Measurements from ENCODE around the gene OR51B6.
"Not testable (repeated sequence)": the region's sequence is repeated elsewhere in the genome, so short reads cannot be mapped to it uniquely, and the experiment has no call there.

The OR51B6 gene

GRCh38 chr11:5364214-5364613 is 12.9 kb downstream of the OR51B6 start:
- DNase-seq (ENCODE audit: low spot score) (peak; percentile 90), FAIRE-seq (peak; percentile 39)

- FAIRE-seq, result not testable (repeated sequence)
Observed at GRCh38 chr11:5366365-5366764, 15.1 kb downstream of the OR51B6 start.

GRCh38 chr11:5366856-5367255 is 15.5 kb downstream of the OR51B6 start:
- peak; percentile 58 for DNase-seq (ENCODE audit: low spot score)
- FAIRE-seq, result no peak

More at GRCh38 chr11:5366365-5366764, 15.1 kb downstream of the OR51B6 start:
- not testable (repeated sequence) for DNase-seq (ENCODE audit: low spot score)

DNA sequence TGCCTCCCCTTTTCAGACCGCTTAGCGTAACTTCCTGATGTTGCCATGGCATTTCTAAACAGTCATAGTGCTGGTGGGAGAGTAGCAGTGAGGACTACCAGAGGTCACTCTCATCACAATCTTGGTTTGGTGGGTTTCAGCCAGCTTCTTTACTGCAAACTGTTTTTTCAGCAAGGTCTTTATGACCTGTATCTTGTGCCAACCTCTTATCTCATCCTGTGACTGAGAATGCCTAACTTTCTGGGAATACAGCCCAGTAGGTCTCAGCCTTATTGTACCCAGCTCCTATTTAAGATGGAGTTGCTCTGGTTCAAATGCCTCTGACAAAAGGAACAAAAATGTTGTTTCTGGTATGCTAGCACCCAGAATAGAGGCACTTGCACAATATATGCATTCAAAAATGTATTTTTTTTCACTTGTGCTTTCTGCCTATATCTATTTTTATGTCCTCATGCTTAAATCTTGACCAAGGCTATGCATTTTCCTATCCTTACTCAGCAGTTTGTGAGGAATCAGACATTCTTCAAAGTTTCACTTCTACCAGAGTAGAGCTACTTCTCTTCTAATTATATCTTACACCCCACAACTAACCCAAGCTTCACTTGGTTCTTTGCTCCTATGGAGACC is 16.3 kb downstream of the OR51B6 start:
- no peak for FAIRE-seq
- DNase-seq (ENCODE audit: low spot score), result peak; percentile 26

DNA sequence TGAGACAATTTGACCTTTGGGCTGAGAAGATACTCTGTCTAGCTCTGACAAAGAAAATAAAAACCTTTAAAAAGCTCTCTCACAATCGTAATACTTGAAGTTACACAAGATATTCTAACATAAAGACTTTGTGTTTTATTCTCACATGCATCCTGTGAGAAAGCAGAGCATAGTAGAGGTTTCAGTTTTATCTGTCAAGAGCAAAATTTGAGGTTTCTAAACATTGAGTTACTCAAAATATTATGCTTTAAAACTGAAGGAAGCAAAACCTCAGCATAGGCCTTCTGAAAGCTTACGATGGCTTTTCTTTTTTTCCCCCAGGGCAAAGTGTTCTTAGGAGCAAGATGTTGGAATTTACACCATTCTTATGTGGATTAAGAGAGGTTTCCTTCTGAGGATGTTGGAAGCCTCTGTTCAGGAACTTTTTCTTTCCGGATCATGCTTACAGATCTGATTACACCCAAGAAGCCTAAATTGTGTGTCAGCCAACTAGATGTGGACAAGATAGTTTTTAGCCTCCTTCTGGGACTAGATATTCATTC is 17.3 kb downstream of the OR51B6 start:
- no peak for FAIRE-seq
- no peak for DNase-seq (ENCODE audit: low spot score)

GRCh38 chr11:5369789-5370188 is 18.5 kb downstream of the OR51B6 start:
- FAIRE-seq, result no peak

DNA sequence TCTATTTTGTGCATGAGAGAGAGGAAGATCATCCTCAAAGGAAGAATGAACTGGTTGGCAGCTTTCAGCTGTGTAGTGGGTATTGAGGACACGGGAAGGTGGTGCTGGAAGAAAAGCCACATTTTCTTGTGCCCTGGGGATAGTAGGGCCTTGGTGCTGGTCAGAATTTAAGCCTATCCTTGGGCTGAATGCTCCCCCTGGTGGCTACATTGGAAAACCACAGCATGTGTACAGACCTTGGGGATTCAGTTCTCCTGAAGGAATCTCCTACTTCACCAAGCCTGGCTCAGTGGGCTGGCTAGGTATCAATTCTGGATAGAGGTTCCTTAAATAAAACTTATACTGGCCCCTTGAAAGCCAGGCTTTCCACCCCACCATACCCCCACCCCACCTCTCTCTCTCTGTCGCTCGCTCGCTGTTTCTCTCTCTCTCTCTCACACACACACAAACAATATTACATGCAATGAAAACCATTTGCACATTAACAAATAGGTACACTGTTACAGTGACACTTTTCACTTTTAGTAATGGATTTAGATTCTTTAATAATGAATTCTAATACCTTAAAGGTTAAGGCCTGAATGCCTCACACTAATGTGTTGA is 29.5 kb downstream of the OR51B6 start:
- DNase-seq (ENCODE audit: low spot score) (peak; percentile 22), FAIRE-seq (no peak)

More at GRCh38 chr11:5369789-5370188, 18.5 kb downstream of the OR51B6 start:
- DNase-seq (ENCODE audit: low spot score), result peak; percentile 11

GRCh38 chr11:5383576-5383975 is 32.3 kb downstream of the OR51B6 start, which contains the start of gene OR51M1:
Gene OR51M1 (plus strand): TSS chr11:5383812. CDS start chr11:5389399, 5,587 bp downstream.
- DNase-seq (ENCODE audit: low spot score) (no peak), FAIRE-seq (no peak)

DNA sequence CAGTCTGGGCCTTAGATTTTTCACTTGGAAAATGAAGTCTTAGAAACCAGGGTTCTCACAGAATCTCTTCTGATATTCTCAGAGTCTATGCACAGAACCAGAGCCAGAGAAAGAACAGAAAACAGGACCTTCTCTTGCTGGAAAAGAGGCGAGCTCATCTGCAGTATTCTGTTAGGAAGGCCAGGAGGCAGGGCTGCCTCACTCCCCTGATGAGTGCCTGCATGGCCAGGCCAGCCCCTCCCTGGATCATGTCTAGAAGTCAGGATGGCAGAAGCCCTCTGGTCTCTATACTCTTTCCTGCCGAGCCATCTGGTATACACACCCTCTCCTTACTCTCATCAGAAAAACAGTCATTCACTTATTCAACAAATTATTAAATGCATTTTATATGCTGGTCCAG is 33.0 kb downstream of the OR51B6 start:
- DNase-seq (ENCODE audit: low spot score) (no peak), FAIRE-seq (no peak)

- DNase-seq (ENCODE audit: low spot score) (no peak), FAIRE-seq (no peak)
Observed at GRCh38 chr11:5390210-5390609, 38.9 kb downstream of the OR51B6 start.

- DNase-seq (ENCODE audit: low spot score) (no peak), FAIRE-seq (no peak)
Observed at GRCh38 chr11:5394091-5394490, 42.8 kb downstream of the OR51B6 start.

DNA sequence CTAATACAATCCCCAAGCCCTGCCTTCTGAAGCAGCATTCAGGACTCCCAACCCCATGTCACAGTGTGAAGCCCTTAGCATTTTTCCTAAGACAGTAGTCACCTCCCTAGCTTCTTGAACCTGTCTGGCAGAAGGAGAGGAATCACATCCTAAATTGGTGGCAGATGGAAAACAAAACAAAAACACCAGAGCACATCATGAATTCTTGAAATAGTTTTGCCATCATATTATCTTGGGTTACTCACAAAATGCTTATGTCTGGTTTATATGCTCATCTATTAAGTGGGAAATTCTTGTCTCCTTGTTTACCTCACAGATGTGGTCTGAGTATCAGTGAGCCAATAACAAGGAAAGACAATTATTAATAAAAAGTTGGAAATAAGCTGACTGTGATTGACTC is 47.6 kb downstream of the OR51B6 start:
- DNase-seq (ENCODE audit: low spot score), result no peak
- FAIRE-seq, result no peak

All from RCC 7860 (cell line).